H9 (cell line): Measurements from ENCODE around the gene PRKCA. TPM values are rescaled to one million over a fixed set of nuclear protein-coding genes. Genes with fewer than 3 reads are reported as not detected.
"Not testable (repeated sequence)": the region's sequence is repeated elsewhere in the genome, so short reads cannot be mapped to it uniquely, and the experiment has no call there.

Experiments
- DNase-seq: peaks from one replicate; pipeline ENCODE4 v3.0.0-alpha.2; 2017
- H2AFZ ChIP-seq: one replicate; pipeline ENCODE4 v1.6.1; 2013; ENCODE audit warnings: mild to moderate bottlenecking, low read length, control low read depth, moderate library complexity
- H2AK5ac ChIP-seq: 2 replicates; pipeline ENCODE4 v1.6.1; 2013; ENCODE audit warnings: low read length, control low read depth, mixed read lengths; ENCODE audit not compliant: insufficient read length
- H2BK120ac ChIP-seq: one replicate; pipeline ENCODE4 v1.6.1; 2013; ENCODE audit warnings: low read depth, mild to moderate bottlenecking, low read length, control low read depth, inconsistent platforms; ENCODE audit not compliant: poor library complexity, severe bottlenecking
- H2BK12ac ChIP-seq: 2 replicates; pipeline ENCODE4 v1.6.1; 2013; ENCODE audit warnings: low read length, control low read depth, mixed read lengths, low read depth; ENCODE audit not compliant: insufficient read length
- H2BK15ac ChIP-seq: 2 replicates; pipeline ENCODE4 v1.6.1; 2013; ENCODE audit warnings: low read depth, low read length, control low read depth
- H2BK20ac ChIP-seq: one replicate; pipeline ENCODE4 v1.6.1; 2013; ENCODE audit warnings: low read depth, mild to moderate bottlenecking, low read length, control low read depth, inconsistent platforms; ENCODE audit not compliant: poor library complexity, severe bottlenecking
- H2BK5ac ChIP-seq: 2 replicates; pipeline ENCODE4 v1.6.1; 2013; ENCODE audit warnings: low read length, control low read depth, mixed read lengths; ENCODE audit not compliant: insufficient read length
- H3K14ac ChIP-seq: 2 replicates; pipeline ENCODE4 v1.6.1; 2013; ENCODE audit warnings: low read length, control low read depth; ENCODE audit not compliant: insufficient read depth
- H3K18ac ChIP-seq: 2 replicates; pipeline ENCODE4 v1.6.1; 2013; ENCODE audit warnings: low read depth, mild to moderate bottlenecking, mixed read lengths, low read length, control low read depth; ENCODE audit not compliant: insufficient read length
- H3K23ac ChIP-seq: 2 replicates; pipeline ENCODE4 v1.6.1; 2013; ENCODE audit warnings: low read length, control low read depth, mixed read lengths, low read depth; ENCODE audit not compliant: insufficient read length
- H3K23me2 ChIP-seq: 2 replicates; pipeline ENCODE4 v1.6.1; 2013; ENCODE audit warnings: low read depth, mild to moderate bottlenecking, mixed read lengths, low read length, control low read depth; ENCODE audit not compliant: insufficient read length, poor library complexity, severe bottlenecking
- H3K27ac ChIP-seq: 2 replicates; pipeline ENCODE4 v1.5.1; 2013; ENCODE audit warnings: low read length, control low read depth, mixed read lengths, low read depth; ENCODE audit not compliant: insufficient read length
- H3K27me3 ChIP-seq: 2 replicates; pipeline ENCODE4 v1.6.1; 2013; ENCODE audit warnings: low read length, control low read depth, inconsistent platforms; ENCODE audit not compliant: insufficient read depth
- H3K4ac ChIP-seq: 2 replicates; pipeline ENCODE4 v1.6.1; 2013; ENCODE audit warnings: low read depth, mild to moderate bottlenecking, control low read depth, inconsistent platforms, low read length, moderate library complexity
- H3K4me1 ChIP-seq: 2 replicates; pipeline ENCODE4 v1.6.1; 2013; ENCODE audit warnings: low read length, control low read depth, inconsistent platforms; ENCODE audit not compliant: insufficient read depth
- H3K4me2 ChIP-seq: 2 replicates; pipeline ENCODE4 v1.6.1; 2013; ENCODE audit warnings: low read length, control low read depth, mixed read lengths; ENCODE audit not compliant: insufficient read length, insufficient read depth
- H3K56ac ChIP-seq: 2 replicates; pipeline ENCODE4 v1.6.1; 2013; ENCODE audit warnings: low read depth, mild to moderate bottlenecking, mixed read lengths, low read length, control low read depth; ENCODE audit not compliant: insufficient read length
- H3K79me1 ChIP-seq: 2 replicates; pipeline ENCODE4 v1.6.1; 2013; ENCODE audit warnings: low read depth, mild to moderate bottlenecking, moderate library complexity, low read length, control low read depth, inconsistent platforms; ENCODE audit not compliant: insufficient read depth, poor library complexity, severe bottlenecking
- H3K79me2 ChIP-seq: 2 replicates; pipeline ENCODE4 v1.6.1; 2013; ENCODE audit warnings: low read length, control low read depth, inconsistent platforms; ENCODE audit not compliant: insufficient read depth
- H3K9ac ChIP-seq: 2 replicates; pipeline ENCODE4 v1.6.1; 2013; ENCODE audit warnings: low read length, control low read depth, mixed read lengths; ENCODE audit not compliant: insufficient read length; ENCODE audit errors: extremely low read depth
- H3K9me3 ChIP-seq: one replicate; pipeline ENCODE4 v1.6.1; 2013; ENCODE audit warnings: low read depth, low read length, inconsistent platforms; ENCODE audit not compliant: control insufficient read depth
- H3T11ph ChIP-seq: one replicate; pipeline ENCODE4 v1.6.1; 2013; ENCODE audit warnings: mild to moderate bottlenecking, low read length, control low read depth, inconsistent platforms
- H4K20me1 ChIP-seq: one replicate; pipeline ENCODE4 v1.6.1; 2013; ENCODE audit not compliant: control insufficient read depth, insufficient read length, insufficient read depth
- H4K5ac ChIP-seq: 2 replicates; pipeline ENCODE4 v1.6.1; 2013; ENCODE audit warnings: low read depth, mild to moderate bottlenecking, mixed read lengths, low read length, control low read depth; ENCODE audit not compliant: insufficient read length
- H4K8ac ChIP-seq: replicated peaks from 2 replicates; pipeline ENCODE4 v1.6.1; 2013; ENCODE audit warnings: low read length, control low read depth, mixed read lengths, low read depth; ENCODE audit not compliant: insufficient read length
- H4K91ac ChIP-seq: 2 replicates; pipeline ENCODE4 v1.6.1; 2013; ENCODE audit warnings: low read depth, mild to moderate bottlenecking, moderate library complexity, mixed read lengths, low read length, control low read depth; ENCODE audit not compliant: insufficient read length
- H3K27ac Mint-ChIP-seq, 3 experiments: 2 replicates in 2 of 3; 3 replicates in 1 of 3; pipeline ENCODE4 v1.8.0; 2020 to 2021; ENCODE audit warnings: mixed read lengths in 3 of 3, mild to moderate bottlenecking in 1 of 3, moderate library complexity in 1 of 3
- H3K27me3 Mint-ChIP-seq: 2 replicates; pipeline ENCODE4 v1.8.0; 2021; ENCODE audit warnings: low read depth, mild to moderate bottlenecking, moderate library complexity, mixed read lengths
- H3K36me3 Mint-ChIP-seq, 3 experiments: 2 replicates in 2 of 3; 3 replicates in 1 of 3; pipeline ENCODE4 v1.8.0; 2020 to 2021; ENCODE audit warnings: low read depth in 3 of 3, mixed read lengths in 3 of 3; ENCODE audit not compliant: insufficient read depth in 1 of 3
- H3K4me1 Mint-ChIP-seq, 2 experiments: 2 replicates each; pipeline ENCODE4 v1.8.0; 2020; ENCODE audit warnings: mixed read lengths in 2 of 2
- H3K4me3 Mint-ChIP-seq, 2 experiments: 2 replicates in 1 of 2; 3 replicates in 1 of 2; pipeline ENCODE4 v1.8.0; 2020 to 2021; ENCODE audit warnings: mild to moderate bottlenecking in 2 of 2, mixed read lengths in 2 of 2, moderate library complexity in 1 of 2
- H3K9me3 Mint-ChIP-seq, 2 experiments: 2 replicates in 1 of 2; 3 replicates in 1 of 2; pipeline ENCODE4 v1.8.0; 2020; ENCODE audit warnings: mild to moderate bottlenecking in 2 of 2, mixed read lengths in 2 of 2, moderate library complexity in 1 of 2
- WGBS: extraction: QIAGEN DNeasy Blood & Tissue Kit; methylation state at CpG from one replicate; pipeline ENCODE4 v1.1.7; 2013; ENCODE audit warnings: missing lambda C conversion rate, low lambda C conversion rate, mixed read lengths; ENCODE audit not compliant: insufficient read length; ENCODE audit errors: extremely low coverage; 5-methylcytosine and 5-hydroxymethylcytosine counted together
- total RNA-seq: library from RNA; stranded (reverse); gene quantifications from 2 replicates; pipeline ENCODE4 v1.2.1, GENCODE V29; 2021
- TF ChIP-seq, protein P1 (sequence below): fragments of 200-600 bp; sonication (generic); conservative IDR thresholded peaks from 3 replicates; pipeline ENCODE4 v1.8.0; 2021; ENCODE audit warnings: antibody characterized with exemption, mild to moderate bottlenecking

Gene PRKCA
- total RNA-seq, 1 experiment from 2014 or later: 10.5 TPM

DNA sequence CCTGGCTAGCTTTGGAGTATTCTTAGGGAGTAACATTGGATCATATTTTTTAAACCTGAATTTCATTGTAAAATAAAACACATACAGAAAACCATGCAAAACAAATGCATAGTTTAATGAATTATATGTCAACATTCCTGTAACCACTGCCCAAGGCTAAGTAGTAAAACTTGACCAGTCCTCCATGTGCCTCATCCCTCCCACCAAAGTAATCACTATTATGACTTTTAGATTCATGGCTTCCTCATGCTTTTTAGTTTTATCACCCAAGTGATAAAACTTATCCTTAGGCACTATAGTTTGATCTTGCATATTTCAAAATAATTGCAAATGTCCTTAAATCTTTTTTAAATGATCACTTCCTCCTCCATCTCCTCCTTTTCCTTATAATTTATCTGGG is 20.4 kb downstream of the PRKCA start:
- no peak overlapping the region for H3K27ac ChIP-seq
- H3T11ph ChIP-seq: no peak overlapping the region
- no peak overlapping the region for H4K8ac ChIP-seq
- H3K4me1 ChIP-seq: no peaks in the 10 kb centered on the region
- Mint-ChIP-seq H3K9me3 (peaks cover 9 to 11% of the 10 kb centered on the region in 2 experiments; a peak in 4 of 5 replicates), H3K27ac (no peak overlapping the region), H3K27me3 (no peaks in the 10 kb centered on the region), H3K36me3 (peaks cover 10 to 21% (median 11%) of the 10 kb centered on the region in 3 experiments; a peak in 5 of 7 replicates), H3K4me1 (no peaks in the 10 kb centered on the region; a peak in 1 of 4 replicates), H3K4me3 (no peak overlapping the region)
- TF ChIP-seq, protein P1, sequence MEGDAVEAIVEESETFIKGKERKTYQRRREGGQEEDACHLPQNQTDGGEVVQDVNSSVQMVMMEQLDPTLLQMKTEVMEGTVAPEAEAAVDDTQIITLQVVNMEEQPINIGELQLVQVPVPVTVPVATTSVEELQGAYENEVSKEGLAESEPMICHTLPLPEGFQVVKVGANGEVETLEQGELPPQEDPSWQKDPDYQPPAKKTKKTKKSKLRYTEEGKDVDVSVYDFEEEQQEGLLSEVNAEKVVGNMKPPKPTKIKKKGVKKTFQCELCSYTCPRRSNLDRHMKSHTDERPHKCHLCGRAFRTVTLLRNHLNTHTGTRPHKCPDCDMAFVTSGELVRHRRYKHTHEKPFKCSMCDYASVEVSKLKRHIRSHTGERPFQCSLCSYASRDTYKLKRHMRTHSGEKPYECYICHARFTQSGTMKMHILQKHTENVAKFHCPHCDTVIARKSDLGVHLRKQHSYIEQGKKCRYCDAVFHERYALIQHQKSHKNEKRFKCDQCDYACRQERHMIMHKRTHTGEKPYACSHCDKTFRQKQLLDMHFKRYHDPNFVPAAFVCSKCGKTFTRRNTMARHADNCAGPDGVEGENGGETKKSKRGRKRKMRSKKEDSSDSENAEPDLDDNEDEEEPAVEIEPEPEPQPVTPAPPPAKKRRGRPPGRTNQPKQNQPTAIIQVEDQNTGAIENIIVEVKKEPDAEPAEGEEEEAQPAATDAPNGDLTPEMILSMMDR: no peak
- H3K14ac ChIP-seq: no peak overlapping the region
- no peaks in the 10 kb centered on the region for H3K79me1 ChIP-seq
- no peak overlapping the region for H3K23ac ChIP-seq
- H3K27me3 ChIP-seq: no peaks in the 10 kb centered on the region
- H3K4ac ChIP-seq: no peak overlapping the region
- H2BK12ac ChIP-seq: no peak overlapping the region
- H2AK5ac ChIP-seq: no peak overlapping the region
- no peaks in the 10 kb centered on the region for H4K20me1 ChIP-seq
- no peaks in the 10 kb centered on the region for H3K23me2 ChIP-seq
- H2BK120ac ChIP-seq: no peak overlapping the region
- H3K9me3 ChIP-seq: no peaks in the 10 kb centered on the region
- H3K9ac ChIP-seq: no peak overlapping the region
- H2AFZ ChIP-seq: no peak overlapping the region
- no peak overlapping the region for H4K91ac ChIP-seq
- H2BK15ac ChIP-seq: no peak overlapping the region
- H3K18ac ChIP-seq: no peak overlapping the region
- no peak overlapping the region for H3K56ac ChIP-seq
- no peak overlapping the region for H4K5ac ChIP-seq
- no peak for DNase-seq
- H2BK5ac ChIP-seq: no peak overlapping the region
- no peak overlapping the region for H2BK20ac ChIP-seq
- no peaks in the 10 kb centered on the region; the same call in 1 of the 2 replicates for H3K79me2 ChIP-seq
- no peak overlapping the region for H3K4me2 ChIP-seq

DNA sequence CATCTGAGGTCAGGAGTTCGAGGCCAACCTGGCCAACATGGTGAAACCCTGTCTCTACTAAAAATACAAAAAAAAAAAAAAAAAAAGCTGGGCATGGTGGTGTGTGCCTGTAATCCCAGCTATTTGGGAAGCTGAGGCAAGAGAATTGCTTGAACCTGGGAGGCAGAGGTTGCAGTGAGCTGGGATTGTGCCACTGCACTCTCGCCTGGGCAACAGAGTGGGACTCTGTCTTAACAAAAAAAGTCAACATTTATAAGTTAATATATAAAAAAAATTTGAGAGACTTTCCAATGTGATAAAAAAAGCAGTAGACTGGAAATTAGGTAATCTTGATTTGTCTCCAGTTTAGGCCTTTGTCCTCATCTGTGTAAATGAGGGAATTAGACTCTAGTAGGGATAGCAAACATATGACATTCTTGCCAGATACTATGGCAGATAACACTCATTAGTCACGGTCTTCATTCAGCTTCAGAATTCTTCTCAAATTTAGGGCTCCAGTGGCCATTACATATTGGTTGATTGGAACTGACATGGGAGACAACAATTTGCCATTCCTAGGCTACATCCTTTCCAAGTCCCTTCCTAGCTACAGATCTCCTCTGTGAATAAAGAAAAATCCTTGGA is 22.1 kb downstream of the PRKCA start:
- H4K91ac ChIP-seq, H2BK20ac ChIP-seq, H3K4ac ChIP-seq, H3K79me2 ChIP-seq, H3K18ac ChIP-seq, H3K4me1 ChIP-seq, H2AK5ac ChIP-seq, H3K56ac ChIP-seq, H3K4me1 Mint-ChIP-seq, H4K20me1 ChIP-seq, H3K9ac ChIP-seq, H3K4me3 Mint-ChIP-seq, H3K27me3 ChIP-seq, H3K27me3 Mint-ChIP-seq, H3K23me2 ChIP-seq, H3T11ph ChIP-seq, DNase-seq, H3K23ac ChIP-seq, H2BK120ac ChIP-seq, H3K79me1 ChIP-seq, H3K9me3 ChIP-seq, H4K5ac ChIP-seq, H3K4me2 ChIP-seq, H3K14ac ChIP-seq, H2BK15ac ChIP-seq, H2AFZ ChIP-seq, H2BK5ac ChIP-seq, H3K27ac Mint-ChIP-seq, H2BK12ac ChIP-seq, H4K8ac ChIP-seq, H3K27ac ChIP-seq: not testable (repeated sequence)
- Mint-ChIP-seq H3K36me3 (peaks cover 10 to 21% (median 11%) of the 10 kb centered on the region in 3 experiments; a peak in 5 of 7 replicates), H3K9me3 (peaks cover 9 to 11% of the 10 kb centered on the region in 2 experiments; a peak in 4 of 5 replicates)
- no CpG with 5 or more reads among the region's 3 CpGs for WGBS
